Activated CD4-positive, alpha-beta T cell treated with anti-CD3 and anti-CD28 coated beads for 48 hours (primary cell): Measurements from ENCODE around the gene NUMB.
"Not testable (repeated sequence)": the region's sequence is repeated elsewhere in the genome, so short reads cannot be mapped to it uniquely, and the experiment has no call there.

Source experiments
- DNase-seq: peaks from one replicate; pipeline ENCODE4 v3.0.0-alpha.2; 2020

The NUMB gene

GRCh38 chr14:73344319-73344718, 114.0 kb downstream of the NUMB start:
- DNase-seq = no peak

GRCh38 chr14:73342670-73343069, 115.7 kb downstream of the NUMB start:
- DNase-seq = no peak

GRCh38 chr14:73339846-73340595, 118.3 kb downstream of the NUMB start:
- DNase-seq = no peak

GRCh38 chr14:73339206-73339605, 119.1 kb downstream of the NUMB start:
- no peak for DNase-seq

GRCh38 chr14:73338551-73338950, 119.8 kb downstream of the NUMB start:
- DNase-seq = no peak

GRCh38 chr14:73333031-73333430, 125.3 kb downstream of the NUMB start:
- no peak for DNase-seq

- no peak for DNase-seq
These were observed 132.6 kb downstream of the NUMB start for GRCh38 chr14:73325630-73326299.

GRCh38 chr14:73325063-73325462, 133.3 kb downstream of the NUMB start:
- no peak for DNase-seq

GRCh38 chr14:73324533-73324932, 133.8 kb downstream of the NUMB start:
- DNase-seq = no peak

GRCh38 chr14:73323896-73324399, 134.4 kb downstream of the NUMB start:
- no peak for DNase-seq

GRCh38 chr14:73313151-73313550, 145.2 kb downstream of the NUMB start:
- no peak for DNase-seq

GRCh38 chr14:73312687-73313086, 145.7 kb downstream of the NUMB start:
- no peak for DNase-seq

GRCh38 chr14:73311708-73312030, 146.7 kb downstream of the NUMB start:
- DNase-seq = no peak

- DNase-seq = not testable (repeated sequence)
These were observed 149.1 kb downstream of the NUMB start for GRCh38 chr14:73309207-73309606.

GRCh38 chr14:73307261-73307660, 151.1 kb downstream of the NUMB start:
- DNase-seq = no peak

GRCh38 chr14:73305499-73305898, 152.8 kb downstream of the NUMB start:
- DNase-seq = no peak

GRCh38 chr14:73295198-73295796, 163.0 kb downstream of the NUMB start:
- no peak for DNase-seq

GRCh38 chr14:73293782-73294781, 164.3 kb downstream of the NUMB start:
- DNase-seq = no peak

- no peak for DNase-seq
These were observed 168.1 kb downstream of the NUMB start for GRCh38 chr14:73290279-73290678.

- DNase-seq = no peak
These were observed 168.6 kb downstream of the NUMB start for GRCh38 chr14:73289729-73290128.

- DNase-seq = no peak
These were observed 169.0 kb downstream of the NUMB start for GRCh38 chr14:73289308-73289707.

GRCh38 chr14:73287071-73287470, 171.3 kb downstream of the NUMB start:
- no peak for DNase-seq

- DNase-seq = no peak
These were observed 171.7 kb downstream of the NUMB start for GRCh38 chr14:73286598-73286997.
